H1 (cell line): ENCODE data around the gene ELP6. TPM values are rescaled to one million over a fixed set of nuclear protein-coding genes. Genes with fewer than 3 reads are reported as not detected.

ENCODE experiments used
- CTCF ChIA-PET: fragments of 300-600 bp; sonication (Branson Sonifier 250); formaldehyde crosslinking; loops from one replicate; lab custom pipeline; 2021; ENCODE audit not compliant: partially characterized antibody; lab: Charles Lee
- POLR2A ChIA-PET: fragments of 300-600 bp; sonication (Branson Sonifier 250); formaldehyde crosslinking; loops from one replicate; lab custom pipeline; 2021; ENCODE audit warnings: inconsistent platforms; ENCODE audit not compliant: partially characterized antibody; lab: Charles Lee
- DNase-seq, 2 experiments: peaks; one replicate each; pipeline versions ENCODE4 v3.0.0 to v3.0.0-alpha.2; 2010 to 2022; ENCODE audit warnings: low spot score in 2 of 2, low read depth in 1 of 2, mixed read lengths in 1 of 2
- FAIRE-seq: peaks from 2 replicates; lab custom pipeline; 2011; peaks lifted over from hg19 to GRCh38; lab: Jason Lieb, UNC
- H2AFZ ChIP-seq: 2 replicates; pipeline ENCODE4 v1.8.1; 2012; ENCODE audit warnings: low read length, inconsistent platforms
- H2AK5ac ChIP-seq: 2 replicates; pipeline ENCODE4 v1.6.1; 2013; ENCODE audit warnings: low read depth, low read length
- H2BK120ac ChIP-seq: replicated peaks from 2 replicates; pipeline ENCODE3; 2013; ENCODE audit warnings: low read depth, low read length, inconsistent platforms
- H2BK12ac ChIP-seq: 2 replicates; pipeline ENCODE4 v1.6.1; 2013; ENCODE audit warnings: low read depth, low read length
- H2BK15ac ChIP-seq: 2 replicates; pipeline ENCODE4 v1.6.1; 2013; ENCODE audit warnings: low read length
- H2BK20ac ChIP-seq: 2 replicates; pipeline ENCODE4 v1.6.1; 2013; ENCODE audit warnings: low read length
- H2BK5ac ChIP-seq: 2 replicates; pipeline ENCODE4 v1.6.1; 2013; ENCODE audit warnings: low read depth, low read length
- H3K14ac ChIP-seq: 2 replicates; pipeline ENCODE4 v1.6.1; 2013; ENCODE audit warnings: inconsistent platforms; ENCODE audit not compliant: insufficient read length
- H3K18ac ChIP-seq: 2 replicates; pipeline ENCODE4 v1.6.1; 2013; ENCODE audit warnings: low read length; ENCODE audit errors: extremely low read depth
- H3K23ac ChIP-seq: 2 replicates; pipeline ENCODE4 v1.6.1; 2013; ENCODE audit warnings: inconsistent platforms; ENCODE audit not compliant: insufficient read length
- H3K23me2 ChIP-seq: 2 replicates; pipeline ENCODE4 v1.6.1; 2013; ENCODE audit warnings: low read depth, low read length
- H3K27ac ChIP-seq: 2 replicates; pipeline ENCODE4 v1.6.1; 2011; ENCODE audit warnings: low read depth, low read length, inconsistent platforms
- H3K27me3 ChIP-seq, 4 experiments: replicated peaks in 1 of 4; 1 replicate in 1 of 4; 2 replicates in 3 of 4; pipeline versions ENCODE4 v1.6.1 to v1.8.1; 2011 to 2013; ENCODE audit warnings: low read length in 3 of 4, mild to moderate bottlenecking in 3 of 4, inconsistent platforms in 2 of 4, mixed read lengths in 2 of 4, moderate library complexity in 1 of 4; ENCODE audit not compliant: control insufficient read depth in 3 of 4, insufficient read depth in 3 of 4; ENCODE audit errors: extremely low read depth in 1 of 4
- H3K36me3 ChIP-seq, 4 experiments: 2 replicates each; pipeline versions ENCODE4 v1.6.1 to v1.8.1; 2011 to 2013; ENCODE audit warnings: mild to moderate bottlenecking in 4 of 4, low read length in 3 of 4, moderate library complexity in 2 of 4, control low read depth in 1 of 4, inconsistent platforms in 1 of 4; ENCODE audit not compliant: insufficient read depth in 4 of 4, control insufficient read depth in 2 of 4
- H3K4ac ChIP-seq: replicated peaks from 2 replicates; pipeline ENCODE3; 2013; ENCODE audit warnings: low read length, low read depth, mixed read lengths, inconsistent platforms; ENCODE audit not compliant: insufficient read length
- H3K4me1 ChIP-seq, 4 experiments: replicated peaks in 1 of 4; 1 replicate in 1 of 4; 2 replicates in 3 of 4; pipeline versions ENCODE4 v1.6.1 to v1.8.1; 2011 to 2013; ENCODE audit warnings: low read length in 3 of 4, inconsistent platforms in 2 of 4, mixed read lengths in 1 of 4; ENCODE audit not compliant: insufficient read depth in 4 of 4, control insufficient read depth in 3 of 4
- H3K4me2 ChIP-seq, 2 experiments: 2 replicates each; pipeline versions ENCODE4 v1.6.1 to v1.8.1; 2011 to 2013; ENCODE audit warnings: low read depth in 2 of 2, low read length in 2 of 2, control low read depth in 1 of 2, inconsistent platforms in 1 of 2, mild to moderate bottlenecking in 1 of 2; ENCODE audit not compliant: insufficient read depth in 1 of 2
- H3K4me3 ChIP-seq, 4 experiments: fragments of 200-600, 300-600 bp in 1 of 4; sonication (generic), shearing (Covaris generic), sonication (Bioruptor Twin) in 1 of 4; 2 replicates each; pipeline versions ENCODE4 v1.5.1 to v1.8.1; 2011 to 2016; ENCODE audit warnings: low read length in 4 of 4, low read depth in 3 of 4, control low read depth in 2 of 4, inconsistent platforms in 2 of 4, mild to moderate bottlenecking in 2 of 4, mixed read lengths in 1 of 4, moderate library complexity in 1 of 4; ENCODE audit not compliant: insufficient read depth in 2 of 4; ENCODE audit errors: extremely low read depth in 1 of 4
- H3K56ac ChIP-seq: replicated peaks from 2 replicates; pipeline ENCODE3; 2013; ENCODE audit warnings: low read depth, mild to moderate bottlenecking, mixed read lengths, low read length, inconsistent platforms; ENCODE audit not compliant: insufficient read length
- H3K79me1 ChIP-seq: 2 replicates; pipeline ENCODE4 v1.6.1; 2013; ENCODE audit warnings: low read depth, low read length, control low read depth
- H3K79me2 ChIP-seq, 2 experiments: 2 replicates each; pipeline versions ENCODE4 v1.6.1 to v1.8.1; 2012 to 2013; ENCODE audit warnings: low read length in 2 of 2, mild to moderate bottlenecking in 2 of 2, inconsistent platforms in 1 of 2; ENCODE audit not compliant: insufficient read depth in 2 of 2, control insufficient read depth in 1 of 2
- H3K9ac ChIP-seq, 4 experiments: replicated peaks in 1 of 4; 1 replicate in 1 of 4; 2 replicates in 3 of 4; pipeline versions ENCODE4 v1.6.1 to v1.8.1; 2011 to 2013; ENCODE audit warnings: low read depth in 3 of 4, low read length in 3 of 4, control low read depth in 2 of 4, mild to moderate bottlenecking in 2 of 4, moderate library complexity in 2 of 4, inconsistent platforms in 1 of 4; ENCODE audit errors: extremely low read depth in 1 of 4
- H3K9me3 ChIP-seq, 2 experiments: 2 replicates each; pipeline versions ENCODE4 v1.6.1 to v1.8.1; 2012 to 2013; ENCODE audit warnings: mild to moderate bottlenecking in 2 of 2, moderate library complexity in 2 of 2, control low read depth in 1 of 2, inconsistent platforms in 1 of 2, low read depth in 1 of 2, low read length in 1 of 2, mixed read lengths in 1 of 2; ENCODE audit not compliant: insufficient read depth in 2 of 2
- H4K20me1 ChIP-seq, 2 experiments: replicated peaks in 1 of 2; 2 replicates each; pipeline versions ENCODE3 to v1.8.1; 2011 to 2013; ENCODE audit warnings: inconsistent platforms in 2 of 2, low read length in 2 of 2, mild to moderate bottlenecking in 1 of 2; ENCODE audit not compliant: insufficient read depth in 2 of 2, control insufficient read depth in 1 of 2
- H4K5ac ChIP-seq: 2 replicates; pipeline ENCODE4 v1.6.1; 2013; ENCODE audit warnings: low read length, low read depth, mixed read lengths, inconsistent platforms; ENCODE audit not compliant: insufficient read length
- H4K8ac ChIP-seq: 2 replicates; pipeline ENCODE4 v1.8.0; 2013; ENCODE audit warnings: mild to moderate bottlenecking, moderate library complexity, low read length, inconsistent platforms; ENCODE audit not compliant: insufficient read depth; ENCODE audit errors: extremely low read depth
- H4K91ac ChIP-seq: replicated peaks from 2 replicates; pipeline ENCODE3; 2013; ENCODE audit warnings: low read length, mixed read lengths, inconsistent platforms; ENCODE audit not compliant: insufficient read length
- ASH2L ChIP-seq: fragments of 200-600, 300-600 bp; sonication (generic); IDR thresholded peaks from one replicate; pipeline ENCODE4 v1.7.1; 2017; ENCODE audit warnings: low read length
- ATF3 ChIP-seq: IDR thresholded peaks from 2 replicates; pipeline ENCODE4 v1.6.1; 2011; ENCODE audit warnings: low read depth, mild to moderate bottlenecking, low read length; ENCODE audit not compliant: insufficient read depth
- CBX5 ChIP-seq: fragments of 300-800, 300-1000 bp; sonication (generic); IDR thresholded peaks from 2 replicates; pipeline ENCODE4 v1.7.1; 2016; ENCODE audit warnings: antibody characterized with exemption, low read length, low read depth
- CHD2 ChIP-seq: IDR thresholded peaks from 2 replicates; pipeline ENCODE4 v1.6.1; 2012; ENCODE audit warnings: low read length, improper control_type of control experiment
- EP300 ChIP-seq, 2 experiments: IDR thresholded peaks; 1 replicate in 1 of 2; 2 replicates in 1 of 2; pipeline ENCODE4 v1.6.1; 2011 to 2012; ENCODE audit warnings: low read depth in 2 of 2, low read length in 2 of 2, mild to moderate bottlenecking in 2 of 2, borderline replicate concordance in 1 of 2, inconsistent platforms in 1 of 2, moderate library complexity in 1 of 2
- EZH2 ChIP-seq: fragments of 200-600 bp; sonication (generic); IDR thresholded peaks from 2 replicates; pipeline ENCODE4 v1.7.1; 2012; ENCODE audit warnings: low read depth, mild to moderate bottlenecking, moderate library complexity, low read length, inconsistent platforms; ENCODE audit not compliant: severe bottlenecking
- FOSL1 ChIP-seq: IDR thresholded peaks from 2 replicates; pipeline ENCODE4 v1.6.1; 2011; ENCODE audit warnings: mild to moderate bottlenecking, low read depth, low read length, moderate library complexity; ENCODE audit not compliant: insufficient read depth
- HDAC6 ChIP-seq: IDR thresholded peaks from one replicate; pipeline ENCODE4 v1.7.1; 2012; ENCODE audit warnings: low read depth, mild to moderate bottlenecking, inconsistent platforms, low read length, moderate library complexity
- KDM1A ChIP-seq: fragments of 200-600, 300-600 bp; sonication (generic); IDR thresholded peaks from 2 replicates; pipeline ENCODE4 v1.7.1; 2016; ENCODE audit warnings: mild to moderate bottlenecking, low read length, borderline replicate concordance
- NRF1 ChIP-seq: IDR thresholded peaks from 2 replicates; pipeline ENCODE4 v1.6.1; 2011; ENCODE audit warnings: mild to moderate bottlenecking, low read depth, low read length, improper control_type of control experiment
- POLR2AphosphoS5 ChIP-seq: IDR thresholded peaks from 2 replicates; pipeline ENCODE4 v1.6.1; 2011; ENCODE audit warnings: low read depth, low read length
- SP2 ChIP-seq: IDR thresholded peaks from 2 replicates; pipeline ENCODE4 v1.6.1; 2012; ENCODE audit warnings: mild to moderate bottlenecking, low read length, inconsistent platforms
- TCF12 ChIP-seq: IDR thresholded peaks from 2 replicates; pipeline ENCODE4 v1.6.1; 2011; ENCODE audit warnings: low read depth, mild to moderate bottlenecking, low read length
- ZNF274 ChIP-seq: IDR thresholded peaks from 2 replicates; pipeline ENCODE4 v1.7.0; 2012; ENCODE audit warnings: low read length, borderline replicate concordance; ENCODE audit errors: extremely low read depth
- WGBS, 2 experiments: shearing (Covaris generic) in 1 of 2; methylation state at CpG; one replicate each; pipeline versions ENCODE4 v1.1.6 to v1.1.7; 2013 to 2015; ENCODE audit warnings: low lambda C conversion rate in 2 of 2, mixed read lengths in 2 of 2, inconsistent platforms in 1 of 2, low coverage in 1 of 2, missing lambda C conversion rate in 1 of 2; ENCODE audit not compliant: insufficient replicate concordance in 2 of 2, insufficient coverage in 1 of 2, insufficient read length in 1 of 2; ENCODE audit errors: extremely low coverage in 1 of 2, missing lambda C conversion rate in 1 of 2; 5-methylcytosine and 5-hydroxymethylcytosine counted together
- polyA plus RNA-seq, 7 experiments: library from polyadenylated mRNA; depleted of rRNA in 3 of 7; stranded (reverse) in 5 of 7; unstranded in 2 of 7; fragments of >200 nt in 5 of 7; fragments of 200-250 nt in 2 of 7; gene quantifications; 1 replicate in 5 of 7; 2 replicates in 1 of 7; 4 replicates in 1 of 7; pipeline versions ENCODE4 v1.2.1 to v1.2.3, GENCODE V29; 2011 to 2013; ENCODE audit warnings: missing spikeins in 2 of 7, mixed read lengths in 2 of 7
- total RNA-seq: library from RNA; stranded (reverse); fragmentation: NEBNext Ultra II Directional; extraction: Animal tissue kit (Norgen Biotek cat#: 25700); gene quantifications from 2 replicates; pipeline ENCODE4 v1.2.1, GENCODE V29; 2021

ELP6 gene
- total and polyA plus RNA-seq, 2 of the 8 experiments (the other 6 are each of a cell fraction or from before 2014, with no cell fraction given): 51.1 to 78.7 TPM

DNA sequence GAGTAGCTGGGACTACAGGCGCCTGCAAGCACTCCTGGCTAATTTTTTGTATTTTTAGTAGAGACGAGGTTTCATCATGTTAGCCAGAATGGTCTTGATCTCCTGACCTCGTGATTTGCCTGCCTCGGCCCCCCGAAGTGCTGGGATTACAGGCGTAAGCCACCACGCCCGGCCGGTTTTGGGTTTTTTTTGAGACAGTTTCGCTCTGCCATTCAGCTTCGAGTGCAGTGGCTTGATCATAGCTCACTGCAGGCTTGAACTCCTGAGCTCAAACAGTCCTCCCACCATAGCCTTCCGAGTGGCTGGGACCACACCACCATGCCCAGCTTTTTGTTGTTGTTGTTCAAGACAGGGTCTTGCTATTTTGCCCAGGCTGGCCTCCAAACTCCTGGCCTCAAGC lies 21.7 kb downstream of the ELP6 start:
- no peak overlapping the region for H2AFZ ChIP-seq
- no peak overlapping the region for H3K56ac ChIP-seq
- no peak overlapping the region for H4K5ac ChIP-seq
- FAIRE-seq (no peak), DNase-seq (no peak)
- H4K20me1 ChIP-seq: no peaks in the 10 kb centered on the region
- H2BK20ac ChIP-seq: no peak overlapping the region
- no peak overlapping the region for H2BK5ac ChIP-seq
- no peak overlapping the region for H2BK15ac ChIP-seq
- no peak overlapping the region for H3K4me3 ChIP-seq
- ChIA-PET POLR2A (interaction anchor here (1.0 to 1.7 kb wide), 3 partner anchors 8 to 84 kb away, joined by 3 to 8 read pairs (median 4); no protein-coding TSS in a partner anchor), CTCF (interaction anchor here (0.6 to 4.3 kb wide), 10 partner anchors 9 to 123 kb away, joined by 3 to 24 read pairs (median 3); no protein-coding TSS in a partner anchor)
- H3K27ac ChIP-seq: no peak overlapping the region
- H3K36me3 ChIP-seq: peaks cover 1 to 15% (median 10%) of the 10 kb centered on the region in 4 experiments; a peak in 6 of 8 replicates
- no peak overlapping the region for H3K4ac ChIP-seq
- no peak overlapping the region for H3K9ac ChIP-seq
- no peak overlapping the region for H3K4me2 ChIP-seq
- 92% methylated on average over 12 of the region's 12 CpGs; no CpG with 5 or more reads in 1 of the 2 experiments for WGBS, 2 experiments
- H3K9me3 ChIP-seq: no peaks in the 10 kb centered on the region
- no peak overlapping the region for H3K23ac ChIP-seq
- H3K23me2 ChIP-seq: no peaks in the 10 kb centered on the region
- peaks cover 2% of the 10 kb centered on the region; the same call in 1 of the 2 replicates for H3K79me1 ChIP-seq
- no peaks in the 10 kb centered on the region for H3K4me1 ChIP-seq
- H3K79me2 ChIP-seq: no peaks in the 10 kb centered on the region
- H4K8ac ChIP-seq: no peak overlapping the region
- no peak overlapping the region for H4K91ac ChIP-seq
- no peak overlapping the region for H3K14ac ChIP-seq
- no peak overlapping the region for H2AK5ac ChIP-seq
- H2BK12ac ChIP-seq: no peak overlapping the region
- H2BK120ac ChIP-seq: no peak overlapping the region
- no peaks in the 10 kb centered on the region for H3K27me3 ChIP-seq
- no peak overlapping the region for H3K18ac ChIP-seq
- TF ChIP-seq HDAC6 (no peak), EZH2 (no peak), POLR2AphosphoS5 (no peak), ZNF274 (no peak), FOSL1 (no peak), EP300 (IDR thresholded peaks at IDR 0.05; ENCODE audit: borderline replicate concordance in 1 of 2, low read depth in 2 of 2, low read length in 2 of 2) (no peak), TCF12 (no peak), ASH2L (no peak), CBX5 (no peak), ATF3 (no peak), KDM1A (no peak), CHD2 (no peak), SP2 (no peak), NRF1 (no peak)
